ENCODE results near the gene PCBP3. TPM values are rescaled to one million over a fixed set of nuclear protein-coding genes. Genes with fewer than 3 reads are reported as not detected.

PCBP3 gene
- total and polyA plus RNA-seq, 2 of the 8 experiments (the other 6 are each of a cell fraction or from before 2014, with no cell fraction given), result 3.5 to 6.3 TPM

GRCh38 chr21:45801989-45802388 is 158.5 kb downstream of the PCBP3 start:
- WGBS, 2 experiments (ENCODE audit: extremely low coverage in 1 of 2, insufficient coverage in 1 of 2, insufficient read length in 1 of 2, insufficient replicate concordance in 2 of 2, low coverage in 1 of 2, low lambda C conversion rate in 2 of 2, missing lambda C conversion rate in 1 of 2), result 91% methylated on average over 7 of the region's 8 CpGs; no CpG with 5 or more reads in 1 of the 2 experiments
- CTCF ChIA-PET (ENCODE audit: partially characterized antibody), result no interaction called here

More at GRCh38 chr21:45801989-45802388, 158.5 kb downstream of the PCBP3 start:
- H3K4me2 ChIP-seq (ENCODE audit: insufficient read depth in 1 of 2, low read depth in 2 of 2, low read length in 2 of 2), result no peak overlapping the region
- H3K23me2 ChIP-seq (ENCODE audit: low read depth, low read length), result no peaks in the 10 kb centered on the region
- H4K91ac ChIP-seq (replicated peaks; ENCODE audit: insufficient read length, low read length), result no peak overlapping the region
- no peaks in the 10 kb centered on the region for H3K79me2 ChIP-seq (ENCODE audit: control insufficient read depth in 1 of 2, insufficient read depth in 2 of 2, low read length in 2 of 2)
- H4K5ac ChIP-seq (ENCODE audit: insufficient read length, low read depth, low read length), result no peak overlapping the region
- no peak overlapping the region for H2BK20ac ChIP-seq (ENCODE audit: low read length)
- DNase-seq (ENCODE audit: low read depth in 1 of 2, low spot score in 2 of 2) (no peak), FAIRE-seq (no peak)
- no peak overlapping the region for H3K23ac ChIP-seq (ENCODE audit: insufficient read length)
- no peak overlapping the region for H3K4me3 ChIP-seq (ENCODE audit: extremely low read depth in 1 of 4, insufficient read depth in 2 of 4, low read depth in 3 of 4, low read length in 4 of 4)
- H4K20me1 ChIP-seq (replicated peaks in 1 of 2; ENCODE audit: control insufficient read depth in 1 of 2, insufficient read depth in 2 of 2, low read length in 2 of 2), result peaks cover 0 to 3% of the 10 kb centered on the region in 2 experiments
- H3K9me3 ChIP-seq (ENCODE audit: insufficient read depth in 2 of 2, low read depth in 1 of 2, low read length in 1 of 2), result peaks cover 6 to 9% of the 10 kb centered on the region in 2 experiments
- H3K56ac ChIP-seq (replicated peaks; ENCODE audit: insufficient read length, low read depth, low read length), result no peak overlapping the region
- no peak overlapping the region for H2BK12ac ChIP-seq (ENCODE audit: low read depth, low read length)
- no peaks in the 10 kb centered on the region for H3K27me3 ChIP-seq (replicated peaks in 1 of 4; ENCODE audit: control insufficient read depth in 3 of 4, extremely low read depth in 1 of 4, insufficient read depth in 3 of 4, low read length in 3 of 4)
- H2BK5ac ChIP-seq (ENCODE audit: low read depth, low read length), result no peak overlapping the region
- H3K18ac ChIP-seq (ENCODE audit: extremely low read depth, low read length), result no peak overlapping the region
- no peaks in the 10 kb centered on the region; a peak in 2 of 7 replicates for H3K4me1 ChIP-seq (replicated peaks in 1 of 4; ENCODE audit: control insufficient read depth in 3 of 4, insufficient read depth in 4 of 4, low read length in 3 of 4)
- POLR2A ChIA-PET (ENCODE audit: partially characterized antibody), result no interaction called here
- H3K79me1 ChIP-seq (ENCODE audit: low read depth, low read length), result no peaks in the 10 kb centered on the region
- TF ChIP-seq SP4 (IDR thresholded peaks at IDR 0.05; ENCODE audit: low read length) (no peak), RFX5 (IDR thresholded peaks at IDR 0.05; ENCODE audit: borderline replicate concordance, low read depth, low read length) (no peak), KDM4A (IDR thresholded peaks at IDR 0.05; ENCODE audit: low read depth, low read length, severe bottlenecking) (no peak), CREB1 (IDR thresholded peaks at IDR 0.05) (no peak), NRF1 (IDR thresholded peaks at IDR 0.05; ENCODE audit: low read depth, low read length) (no peak), JUN (IDR thresholded peaks at IDR 0.05; ENCODE audit: low read depth, low read length) (no peak), GTF2F1 (IDR thresholded peaks at IDR 0.05; ENCODE audit: borderline replicate concordance, low read depth, low read length) (no peak)
- H3K9ac ChIP-seq (replicated peaks in 1 of 4; ENCODE audit: extremely low read depth in 1 of 4, low read depth in 3 of 4, low read length in 3 of 4), result no peak overlapping the region
- no peak overlapping the region for H2BK120ac ChIP-seq (replicated peaks; ENCODE audit: low read depth, low read length)
- no peak overlapping the region for H2BK15ac ChIP-seq (ENCODE audit: low read length)
- H3K27ac ChIP-seq (ENCODE audit: low read depth, low read length), result no peak overlapping the region
- no peak overlapping the region for H2AFZ ChIP-seq (ENCODE audit: low read length)
- no peak overlapping the region for H2AK5ac ChIP-seq (ENCODE audit: low read depth, low read length)
- no peaks in the 10 kb centered on the region for H3K36me3 ChIP-seq (ENCODE audit: control insufficient read depth in 2 of 4, insufficient read depth in 4 of 4, low read length in 3 of 4)
- no peak overlapping the region for H4K8ac ChIP-seq (ENCODE audit: extremely low read depth, insufficient read depth, low read length)
- H3K14ac ChIP-seq (ENCODE audit: insufficient read length), result no peak overlapping the region
- no peak overlapping the region for H3K4ac ChIP-seq (replicated peaks; ENCODE audit: insufficient read length, low read depth, low read length)
